DOHH2 (cell line): ENCODE results near the gene ADIPOR2.

Experiments
- H3F3A ChIP-seq: fragments of 200-600 bp; sonication (generic), shearing (Covaris generic); 2 replicates; pipeline ENCODE4 v1.6.0; 2016; ENCODE audit warnings: antibody characterized with exemption, mild to moderate bottlenecking; ENCODE audit not compliant: control insufficient read depth, insufficient read depth
- H3K27ac ChIP-seq: fragments of 200-600 bp; sonication (generic); 2 replicates; pipeline ENCODE4 v1.5.1; 2014; ENCODE audit warnings: low read depth, mild to moderate bottlenecking, low read length, moderate library complexity
- H3K27me3 ChIP-seq: fragments of 200-600 bp; sonication (generic); 2 replicates; pipeline ENCODE4 v1.6.1; 2014; ENCODE audit warnings: mild to moderate bottlenecking, low read length, mixed read lengths; ENCODE audit not compliant: control insufficient read depth
- H3K36me3 ChIP-seq: fragments of 200-600 bp; sonication (generic); 2 replicates; pipeline ENCODE4 v1.6.1; 2014; ENCODE audit warnings: mild to moderate bottlenecking, low read length, moderate library complexity, mixed read lengths; ENCODE audit not compliant: control insufficient read depth
- H3K4me1 ChIP-seq: fragments of 200-600 bp; sonication (generic); 2 replicates; pipeline ENCODE4 v1.6.1; 2014; ENCODE audit warnings: mild to moderate bottlenecking, low read length, mixed read lengths; ENCODE audit not compliant: control insufficient read depth
- H3K4me2 ChIP-seq: fragments of 200-600 bp; sonication (generic); 2 replicates; pipeline ENCODE4 v1.6.0; 2014; ENCODE audit warnings: mild to moderate bottlenecking, low read length, moderate library complexity
- H3K4me3 ChIP-seq: fragments of 200-600 bp; sonication (generic); 2 replicates; pipeline ENCODE4 v1.5.1; 2014; ENCODE audit warnings: mild to moderate bottlenecking, low read length, mixed read lengths
- H3K79me2 ChIP-seq: fragments of 200-600 bp; sonication (generic); 2 replicates; pipeline ENCODE4 v1.6.1; 2014; ENCODE audit warnings: mild to moderate bottlenecking, low read length, mixed read lengths; ENCODE audit not compliant: control insufficient read depth
- H3K9me2 ChIP-seq: fragments of 200-600 bp; sonication (generic); replicated peaks from 2 replicates; pipeline ENCODE4 v1.6.1; 2014; ENCODE audit warnings: mild to moderate bottlenecking, low read length, mixed read lengths; ENCODE audit not compliant: control insufficient read depth
- H3K9me3 ChIP-seq: fragments of 200-600 bp; sonication (generic); 2 replicates; pipeline ENCODE4 v1.6.1; 2014; ENCODE audit warnings: antibody characterized with exemption, low read length, mixed read lengths; ENCODE audit not compliant: control insufficient read depth, insufficient read depth
- H4K20me1 ChIP-seq: fragments of 200-600 bp; sonication (generic); 2 replicates; pipeline ENCODE4 v1.6.0; 2014; ENCODE audit warnings: low read depth, mild to moderate bottlenecking, antibody characterized with exemption, low read length, moderate library complexity; ENCODE audit not compliant: control insufficient read depth, insufficient read depth
- CTCF ChIP-seq: fragments of 200-600 bp; sonication (generic); IDR thresholded peaks from one replicate; pipeline ENCODE4 v1.5.1; 2014; ENCODE audit warnings: antibody characterized with exemption, mild to moderate bottlenecking, low read depth, low read length; ENCODE audit not compliant: poor library complexity, severe bottlenecking
- EZH2phosphoT487 ChIP-seq: fragments of 200-600 bp; sonication (generic); IDR thresholded peaks from 2 replicates; pipeline ENCODE4 v1.6.1; 2017; ENCODE audit warnings: borderline replicate concordance, mild to moderate bottlenecking, antibody characterized with exemption, low read length, moderate library complexity, mixed read lengths

ADIPOR2 gene

GRCh38 chr12:1778911-1779310, 88.0 kb downstream of the ADIPOR2 start:
- TF ChIP-seq EZH2phosphoT487 (no peak), CTCF (no peak)
- H3K4me1 ChIP-seq: peaks cover 6% of the 10 kb centered on the region

GRCh38 chr12:1779783-1780182, 88.9 kb downstream of the ADIPOR2 start:
- Histone ChIP-seq H3K4me3 (no peak overlapping the region), H3K79me2 (peaks cover 13% of the 10 kb centered on the region), H3F3A (0 out of 2 replicates have a peak, but pooled peaks cover 3% of the 10 kb centered on the region), H3K36me3 (peaks cover 78% of the 10 kb centered on the region), H3K27me3 (no peaks in the 10 kb centered on the region), H3K9me2 (no peaks in the 10 kb centered on the region), H3K4me1 (no peaks in the 10 kb centered on the region), H3K4me2 (no peak overlapping the region), H4K20me1 (no peaks in the 10 kb centered on the region; the same call in 1 of the 2 replicates), H3K27ac (no peak overlapping the region), H3K9me3 (no peaks in the 10 kb centered on the region)
- no peak for TF ChIP-seq CTCF
- TF ChIP-seq EZH2phosphoT487: no peak

More at GRCh38 chr12:1778911-1779310, 88.0 kb downstream of the ADIPOR2 start:
- Histone ChIP-seq H3K4me2 (no peak overlapping the region), H3K36me3 (peaks cover 77% of the 10 kb centered on the region), H3K27ac (no peak overlapping the region), H3K79me2 (peaks cover 19% of the 10 kb centered on the region), H3K9me3 (no peaks in the 10 kb centered on the region), H3K27me3 (no peaks in the 10 kb centered on the region), H4K20me1 (no peaks in the 10 kb centered on the region; the same call in 1 of the 2 replicates), H3K9me2 (no peaks in the 10 kb centered on the region), H3F3A (peaks cover 5% of the 10 kb centered on the region; the same call in 1 of the 2 replicates), H3K4me3 (no peak overlapping the region)

- 0 out of 2 replicates have a peak, but pooled peaks cover 3% of the 10 kb centered on the region for H3F3A ChIP-seq
Measured at GRCh38 chr12:1781772-1782171, 90.9 kb downstream of the ADIPOR2 start.

More at GRCh38 chr12:1781772-1782171, 90.9 kb downstream of the ADIPOR2 start:
- H4K20me1 ChIP-seq: no peaks in the 10 kb centered on the region; the same call in 1 of the 2 replicates
- H3K4me3 ChIP-seq: no peak overlapping the region
- no peaks in the 10 kb centered on the region for H3K27me3 ChIP-seq
- H3K79me2 ChIP-seq: peaks cover 6% of the 10 kb centered on the region
- H3K27ac ChIP-seq: no peak overlapping the region
- H3K9me3 ChIP-seq: no peaks in the 10 kb centered on the region
- peaks cover 83% of the 10 kb centered on the region for H3K36me3 ChIP-seq
- no peaks in the 10 kb centered on the region for H3K4me1 ChIP-seq
- TF ChIP-seq CTCF: no peak
- TF ChIP-seq EZH2phosphoT487: no peak
- H3K4me2 ChIP-seq: no peak overlapping the region
- no peaks in the 10 kb centered on the region for H3K9me2 ChIP-seq
